HG03378 (cell line): ENCODE data around the gene CADM2.

Experiments
- ATAC-seq: cut with Tn5 transposase; IDR thresholded peaks from one replicate; pipeline ENCODE4 v1.9.1; 2021; ENCODE audit warnings: mild to moderate bottlenecking, moderate library complexity; ENCODE audit not compliant: unreplicated experiment

The CADM2 gene

GRCh38 chr3:85554153-85554552 is 595.4 kb downstream of the CADM2 start:
- no peak for ATAC-seq

GRCh38 chr3:85560088-85560785 is 601.4 kb downstream of the CADM2 start:
- no peak for ATAC-seq

DNA sequence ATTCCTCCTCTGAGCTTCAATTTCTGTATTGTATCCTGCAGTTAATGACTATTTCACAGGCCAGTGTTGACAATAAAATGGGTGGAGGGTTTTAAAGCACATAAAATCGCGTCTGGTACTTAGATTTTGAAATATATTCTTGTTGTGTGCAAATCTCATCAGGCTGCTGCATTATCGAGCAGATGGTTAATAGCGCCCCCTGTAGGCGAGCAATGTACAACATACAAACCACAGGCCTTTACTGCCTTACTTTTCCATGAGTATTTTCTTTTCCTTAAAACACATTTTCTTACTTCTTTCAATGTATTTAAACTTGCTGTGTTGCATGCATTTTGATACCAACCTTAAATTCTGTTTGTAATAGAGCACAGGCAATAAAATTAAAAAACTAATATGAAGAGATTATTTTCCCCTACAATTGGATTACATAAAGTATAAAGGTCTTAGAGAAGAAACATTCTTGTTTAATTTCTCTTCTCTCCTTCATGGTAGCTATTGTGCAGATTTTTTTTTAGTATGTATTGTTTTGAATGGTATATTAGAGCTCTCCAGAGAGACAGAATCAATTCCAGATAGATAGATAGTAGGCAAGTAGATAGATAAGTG is 608.4 kb downstream of the CADM2 start:
- no peak for ATAC-seq

GRCh38 chr3:85570819-85571218 is 612.0 kb downstream of the CADM2 start:
- ATAC-seq, result no peak

- ATAC-seq, result no peak
Observed at GRCh38 chr3:85571835-85572234, 613.0 kb downstream of the CADM2 start.

DNA sequence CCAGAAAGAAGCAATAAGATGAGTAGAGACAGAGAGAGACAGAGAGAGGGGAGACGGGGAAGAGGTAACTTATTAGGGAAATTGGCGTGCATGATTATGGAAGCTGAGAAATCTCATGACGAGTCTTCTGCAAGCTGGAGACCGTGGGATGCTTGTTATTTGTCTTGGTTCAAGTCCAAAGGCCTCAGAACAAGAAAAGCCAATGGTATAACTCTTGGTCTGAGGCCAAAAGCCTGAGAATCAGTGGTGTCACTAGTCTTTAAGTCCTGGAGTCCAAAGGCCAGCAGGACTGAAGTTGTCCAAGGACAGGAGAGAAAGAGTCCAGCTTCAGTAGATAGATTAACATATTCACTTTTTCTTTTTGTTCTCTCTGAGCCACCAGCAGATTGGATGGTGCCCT is 613.6 kb downstream of the CADM2 start:
- no peak for ATAC-seq

DNA sequence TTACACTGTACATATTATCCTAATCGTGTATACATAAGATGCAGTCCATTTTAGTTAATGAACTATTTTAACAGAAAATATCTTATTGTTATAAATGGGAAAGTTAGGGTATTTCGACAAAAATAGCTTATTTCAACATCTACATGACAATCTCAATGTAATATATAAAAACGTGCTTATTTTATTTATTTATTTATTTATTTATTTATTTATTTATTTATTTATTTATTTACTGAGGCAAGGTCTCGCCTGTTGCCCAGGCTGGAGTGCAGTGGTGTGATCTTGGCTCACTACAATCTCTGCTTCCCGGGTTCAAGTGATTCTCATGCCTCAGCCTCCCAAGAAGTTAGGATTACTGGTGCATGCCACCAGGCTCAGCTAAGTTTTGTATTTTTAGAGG is 614.2 kb downstream of the CADM2 start:
- no peak for ATAC-seq

- ATAC-seq, result no peak
Observed at GRCh38 chr3:85574006-85574705, 615.4 kb downstream of the CADM2 start.

DNA sequence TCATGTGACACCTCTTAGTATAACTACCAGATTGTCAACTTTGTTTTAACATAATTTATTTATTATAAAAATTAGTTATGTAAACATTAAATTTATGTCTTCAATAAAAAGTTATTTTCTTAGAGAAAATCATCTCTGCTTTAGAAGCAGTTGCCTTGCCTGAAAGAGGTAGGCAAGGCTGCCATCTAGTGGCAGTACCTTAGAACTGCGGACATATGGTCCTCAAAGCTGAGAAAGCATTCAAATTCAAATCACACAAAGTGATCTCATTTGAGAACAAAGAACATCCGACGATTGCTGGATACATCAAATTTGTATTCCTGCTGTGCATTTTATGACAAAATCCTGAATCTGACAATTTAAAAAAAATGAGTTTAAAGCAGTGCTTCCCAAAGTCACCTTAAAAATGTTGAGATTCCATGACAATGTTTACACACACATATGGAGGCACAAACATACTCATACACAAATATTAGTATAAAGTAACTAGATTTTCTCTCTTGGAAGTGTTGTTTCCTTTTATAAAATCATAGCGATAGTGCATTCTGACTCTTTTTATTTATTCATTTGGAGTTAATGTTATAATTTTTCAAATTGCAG is 617.4 kb downstream of the CADM2 start:
- peak; percentile 87 for ATAC-seq

DNA sequence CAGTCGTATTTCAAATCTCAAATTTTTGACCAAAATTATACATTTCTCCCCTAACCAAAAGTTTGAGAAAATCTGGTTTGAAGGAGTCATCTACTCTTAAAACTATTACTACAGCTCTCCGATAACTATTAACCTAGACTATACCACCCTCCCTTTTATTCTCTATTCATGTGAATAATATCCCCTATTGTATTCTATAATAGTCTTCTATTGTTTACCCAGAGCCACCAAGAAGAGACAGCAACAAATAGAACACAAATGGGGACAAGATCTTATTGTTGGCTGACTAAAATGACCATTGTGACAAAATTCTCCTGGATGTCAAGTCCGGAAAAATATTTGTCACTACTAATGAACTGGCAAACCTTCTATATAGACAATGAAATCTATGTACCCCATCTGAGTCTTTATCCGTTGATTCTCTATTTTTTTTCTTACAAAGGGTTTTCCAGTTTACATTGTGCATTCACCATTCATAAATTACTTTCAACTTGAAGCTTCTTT is 618.0 kb downstream of the CADM2 start:
- ATAC-seq, result no peak

DNA sequence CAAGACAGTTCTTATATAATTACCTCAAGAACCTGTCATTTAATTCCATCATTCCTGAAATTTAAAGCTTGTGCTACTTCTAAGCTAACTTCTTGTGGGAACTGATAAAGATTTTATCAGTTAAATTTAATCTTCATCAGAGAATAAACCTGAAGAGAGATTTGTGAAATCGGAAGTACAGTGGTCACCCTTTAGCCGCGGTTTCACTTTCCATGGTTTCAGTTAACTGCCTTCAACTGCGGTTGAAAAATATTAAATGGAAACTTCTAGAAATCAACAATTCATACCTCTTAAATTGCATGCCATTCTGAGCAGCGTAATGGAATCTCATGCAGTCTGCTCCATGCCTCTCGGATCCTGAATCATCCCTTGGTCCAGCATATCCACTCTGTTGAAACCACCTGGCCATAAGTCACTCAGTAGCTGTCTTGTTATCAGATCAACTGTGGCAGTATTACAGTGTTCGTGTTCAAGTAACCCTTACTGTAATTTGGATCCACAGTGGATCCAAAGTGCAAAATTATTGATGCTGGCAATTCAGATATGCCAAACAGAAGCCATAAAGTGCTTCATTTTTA is 626.1 kb downstream of the CADM2 start:
- peak; percentile 70 for ATAC-seq

DNA sequence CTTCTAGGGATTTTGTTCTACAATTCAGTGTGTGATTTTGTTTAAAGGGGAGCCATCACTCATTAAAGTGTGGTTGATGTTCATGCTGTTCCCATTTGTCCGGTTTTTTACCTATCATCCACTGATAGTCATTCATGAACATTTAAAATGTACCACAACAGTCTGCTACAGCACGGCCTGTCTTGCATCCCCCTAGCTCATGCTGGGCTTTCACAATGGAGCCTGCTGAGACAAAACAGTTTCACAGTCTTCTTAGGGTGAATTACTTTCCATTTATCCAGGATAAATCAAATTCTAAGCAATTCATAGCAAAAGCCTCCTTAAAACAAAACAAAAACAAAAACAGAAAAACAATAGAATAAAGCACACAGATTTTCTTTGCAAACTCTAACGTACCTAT is 627.2 kb downstream of the CADM2 start:
- no peak for ATAC-seq

DNA sequence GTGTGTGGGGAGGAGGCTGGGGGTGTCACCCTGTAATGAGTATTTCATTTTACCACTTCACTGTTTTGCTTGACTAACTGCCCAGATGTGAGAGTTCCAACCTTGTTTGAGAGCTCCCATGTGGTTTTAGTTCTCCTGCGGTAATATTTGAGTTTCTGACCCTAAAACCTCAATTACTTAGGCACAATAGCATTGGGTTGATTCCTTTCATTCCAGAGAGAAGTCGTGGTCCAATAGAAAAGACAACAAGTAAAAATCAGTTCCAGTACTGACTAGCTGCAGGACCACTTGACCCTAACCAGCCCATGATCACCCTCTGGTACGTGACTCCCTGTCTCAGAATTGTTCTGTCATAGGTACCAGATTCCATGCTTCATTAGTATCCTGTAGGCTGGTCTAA is 630.4 kb downstream of the CADM2 start:
- ATAC-seq, result no peak

GRCh38 chr3:85591451-85591850 is 632.7 kb downstream of the CADM2 start:
- no peak for ATAC-seq

GRCh38 chr3:85592256-85592655 is 633.5 kb downstream of the CADM2 start:
- no peak for ATAC-seq

- no peak for ATAC-seq
Observed at GRCh38 chr3:85594676-85595075, 635.9 kb downstream of the CADM2 start.

DNA sequence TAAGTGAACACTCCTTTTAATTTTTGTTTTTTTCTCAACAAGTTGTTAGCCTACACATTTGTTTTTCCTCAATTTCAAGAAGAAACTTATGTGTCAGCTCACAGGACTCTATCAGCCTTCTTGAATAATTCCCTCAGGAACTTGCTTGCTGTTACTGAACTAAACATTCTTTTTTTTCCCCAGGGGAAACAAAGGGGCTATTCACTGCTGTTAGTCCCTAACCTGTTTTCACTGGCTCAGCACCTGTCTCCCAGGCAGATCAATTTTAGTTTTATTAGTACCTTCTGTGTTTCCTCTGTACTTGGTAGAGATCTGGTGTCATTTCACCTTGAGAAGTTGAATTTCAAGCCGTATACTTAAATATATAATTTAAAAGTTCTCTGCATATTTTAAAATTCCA is 644.6 kb downstream of the CADM2 start:
- no peak for ATAC-seq

- no peak for ATAC-seq
Observed at GRCh38 chr3:85604641-85605040, 645.9 kb downstream of the CADM2 start.

GRCh38 chr3:85605066-85605465 is 646.3 kb downstream of the CADM2 start:
- no peak for ATAC-seq

- no peak for ATAC-seq
Observed at GRCh38 chr3:85626662-85627061, 667.9 kb downstream of the CADM2 start.

GRCh38 chr3:85627932-85628331 is 669.1 kb downstream of the CADM2 start:
- ATAC-seq, result no peak
